Stimulated activated CD4-positive, alpha-beta T cell treated with anti-CD3 and anti-CD28 coated beads, Interleukin-15, amount 100 ng/mL, for 48 hours (primary cell): ENCODE data around the gene MTMR10.

Experiments used
- DNase-seq, 2 donors: peaks; one replicate each; pipeline ENCODE4 v3.0.0-alpha.2; 2020; ENCODE audit warnings: low read depth in 2 of 2

The MTMR10 gene

GRCh38 chr15:30991255-30992235, at the start of gene MTMR10:
TSS of gene MTMR10 (minus strand) at chr15:30991628. CDS start at chr15:30991506, 122 bp downstream.
- peak; percentile 33 to 66 for DNase-seq

- DNase-seq = no peak
These were observed 49.2 kb upstream of the MTMR10 start for GRCh38 chr15:31040611-31041010.

GRCh38 chr15:31039961-31040360, 48.5 kb upstream of the MTMR10 start:
- DNase-seq = no peak

GRCh38 chr15:31037731-31038477, 46.5 kb upstream of the MTMR10 start:
- DNase-seq = no peak

GRCh38 chr15:31036783-31037182, 45.4 kb upstream of the MTMR10 start:
- no peak for DNase-seq

- DNase-seq = no peak
These were observed 44.2 kb upstream of the MTMR10 start for GRCh38 chr15:31035610-31036009.

- no peak for DNase-seq
These were observed 42.7 kb upstream of the MTMR10 start for GRCh38 chr15:31034152-31034551.

GRCh38 chr15:31032961-31033371, 41.5 kb upstream of the MTMR10 start:
- no peak for DNase-seq

GRCh38 chr15:31031471-31032067, 40.1 kb upstream of the MTMR10 start:
- no peak for DNase-seq

- no peak for DNase-seq
These were observed 36.6 kb upstream of the MTMR10 start for GRCh38 chr15:31027910-31028578.

GRCh38 chr15:31025996-31026395, 34.6 kb upstream of the MTMR10 start:
- DNase-seq = no peak

- no peak for DNase-seq
These were observed 33.6 kb upstream of the MTMR10 start for GRCh38 chr15:31024979-31025378.

GRCh38 chr15:31024330-31024729, 32.9 kb upstream of the MTMR10 start:
- no peak for DNase-seq

- DNase-seq = no peak
These were observed 32.4 kb upstream of the MTMR10 start for GRCh38 chr15:31023841-31024240.

GRCh38 chr15:31021067-31021665, 29.7 kb upstream of the MTMR10 start:
- DNase-seq = no peak

- DNase-seq = no peak
These were observed 29.1 kb upstream of the MTMR10 start for GRCh38 chr15:31020542-31020941.

- no peak for DNase-seq
These were observed 28.6 kb upstream of the MTMR10 start for GRCh38 chr15:31019986-31020385.

- DNase-seq = no peak
These were observed 25.9 kb upstream of the MTMR10 start for GRCh38 chr15:31017311-31017710.

GRCh38 chr15:31016446-31016915, 25.1 kb upstream of the MTMR10 start:
- DNase-seq = no peak

- DNase-seq = no peak
These were observed 23.1 kb upstream of the MTMR10 start for GRCh38 chr15:31014608-31014925.

GRCh38 chr15:31013863-31014607, 22.6 kb upstream of the MTMR10 start:
- DNase-seq = no peak
